GM13977 (cell line): ENCODE results near the gene ZNHIT2.

Experiments
- DNase-seq: peaks from one replicate; pipeline ENCODE4 v3.0.0; 2012; ENCODE audit warnings: low spot score
- CTCF ChIP-seq: IDR thresholded peaks from 2 replicates; pipeline ENCODE4 v1.5.1; 2012; ENCODE audit warnings: mild to moderate bottlenecking, control low read depth; ENCODE audit not compliant: insufficient read depth; ENCODE audit errors: extremely low read depth, missing control alignments
- in situ Hi-C: fragments of 300-500 bp; cut with MboI; formaldehyde crosslinking; loops from one replicate; pipeline ENCODE4 v1.12.0; 2022; ENCODE audit warnings: low sequenced_read_pairs, low pct_unique_long_range_greater_than_20kb, mixed read lengths, inconsistent platforms; ENCODE audit not compliant: unreplicated experiment

The ZNHIT2 gene

GRCh38 chr11:65131895-65132237 is 14.4 kb upstream of the ZNHIT2 start:
- no peak for TF ChIP-seq CTCF
- no peak for DNase-seq
- in situ Hi-C loops: no loop called here

DNA sequence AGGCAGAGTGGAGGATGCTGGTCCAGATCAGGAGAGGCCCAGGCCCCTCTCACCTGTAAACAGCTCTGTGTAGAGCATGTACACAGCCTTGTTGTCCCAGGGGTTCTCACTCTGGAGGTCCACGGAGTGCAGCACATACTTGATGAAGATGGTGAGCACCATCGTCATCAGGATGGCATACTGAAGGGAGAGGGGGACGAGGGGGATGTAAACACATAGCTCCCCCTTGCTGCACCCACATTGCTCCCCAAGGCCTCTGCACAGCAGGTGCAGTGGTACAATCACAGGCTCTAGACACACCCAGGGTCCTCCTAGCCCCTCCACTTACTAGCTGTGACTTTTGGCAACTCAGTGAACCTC is 13.9 kb upstream of the ZNHIT2 start:
- in situ Hi-C loops: no loop called here
- no peak for TF ChIP-seq CTCF
- DNase-seq: no peak

DNA sequence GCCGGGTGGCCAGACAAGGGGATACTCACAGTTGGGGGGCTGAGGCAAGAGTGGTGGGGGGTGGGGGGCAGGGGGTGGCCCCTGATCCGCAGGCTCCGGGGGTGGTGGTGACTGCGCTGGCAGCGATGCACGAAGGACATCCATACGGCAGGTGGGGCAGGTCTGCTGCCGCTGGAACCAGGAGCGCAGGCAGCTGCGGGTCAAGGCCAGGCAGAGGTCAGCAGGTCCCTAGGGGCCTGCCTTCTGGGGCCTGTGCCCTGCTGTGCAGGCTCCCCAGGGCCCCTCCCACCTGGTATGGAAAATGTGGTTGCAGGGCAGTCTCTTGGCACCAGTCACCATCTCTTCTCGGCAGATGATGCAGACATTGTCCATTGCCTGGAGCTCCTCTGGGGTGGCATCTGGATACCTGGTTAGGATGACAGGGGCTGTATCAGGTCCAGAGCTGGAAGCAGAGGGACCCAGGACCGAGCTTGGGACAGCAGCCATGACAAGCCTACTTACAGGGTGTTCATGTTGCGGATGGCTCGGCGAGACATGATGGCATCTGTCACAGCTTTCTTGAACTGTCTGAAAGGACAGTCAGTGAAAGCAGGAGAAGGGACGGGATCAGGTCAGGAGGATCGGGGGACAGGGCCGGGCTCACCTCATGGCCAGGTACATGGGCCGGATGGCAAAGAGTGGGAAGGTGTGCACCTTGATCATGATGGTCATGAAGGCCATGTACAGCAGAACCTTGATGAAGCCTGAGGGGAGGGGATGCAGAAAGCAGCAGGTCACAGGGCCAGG is 13.3 kb upstream of the ZNHIT2 start:
- DNase-seq: no peak
- no peak for TF ChIP-seq CTCF
- in situ Hi-C loops: no loop called here

- no peak for DNase-seq
- in situ Hi-C loops: no loop called here
These were observed 12.3 kb upstream of the ZNHIT2 start for GRCh38 chr11:65129649-65130441.

DNA sequence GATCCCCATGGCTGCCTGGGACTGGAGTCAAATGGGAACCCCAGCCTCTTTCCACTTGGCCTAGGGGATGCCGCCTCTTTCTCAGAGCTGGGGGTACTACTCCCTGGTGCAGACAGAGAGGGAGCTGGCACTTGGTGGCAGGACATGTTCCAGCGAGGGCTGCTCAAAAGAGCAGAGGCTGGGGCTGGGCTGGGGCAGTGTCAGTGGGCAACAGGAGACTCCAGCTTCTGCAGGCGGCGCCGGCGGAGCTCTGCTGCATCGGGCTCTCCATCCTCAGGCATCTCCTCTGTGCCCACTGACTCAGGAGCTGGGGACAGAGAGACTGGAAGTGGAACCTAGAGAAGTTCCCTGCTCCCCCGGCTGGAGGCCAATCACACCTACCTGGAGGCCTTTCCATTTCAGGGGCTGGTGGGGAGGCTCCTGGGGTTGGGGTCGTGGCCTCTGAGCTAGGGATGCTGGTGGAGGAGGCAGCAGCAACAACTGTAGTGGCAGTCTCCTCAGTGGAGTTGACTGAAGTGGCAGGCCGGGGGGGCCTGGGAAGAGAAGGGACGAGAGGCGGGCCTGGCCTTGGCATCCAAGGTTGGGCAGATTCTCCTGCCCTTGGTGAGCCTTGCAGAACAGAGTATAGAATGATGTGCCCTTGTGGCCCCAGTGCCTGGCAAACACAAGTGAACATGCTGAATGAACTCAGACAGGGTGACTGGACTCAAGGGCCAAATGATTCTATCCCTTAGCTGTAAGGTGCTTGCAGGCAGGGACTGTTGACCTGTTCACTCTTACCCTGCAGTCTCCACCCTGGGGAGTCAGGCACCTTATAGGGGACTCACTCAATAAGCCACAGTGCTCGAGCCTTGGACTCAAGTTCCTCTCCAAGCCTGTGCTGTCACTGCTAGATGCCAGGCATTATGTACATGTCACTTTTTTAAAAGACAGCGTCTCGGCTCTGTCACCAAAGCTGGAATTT is 11.0 kb upstream of the ZNHIT2 start:
- no peak for DNase-seq
- no peak for TF ChIP-seq CTCF
- in situ Hi-C loops: no loop called here

More at GRCh38 chr11:65129649-65130441, 12.3 kb upstream of the ZNHIT2 start:
- TF ChIP-seq CTCF: no peak

DNA sequence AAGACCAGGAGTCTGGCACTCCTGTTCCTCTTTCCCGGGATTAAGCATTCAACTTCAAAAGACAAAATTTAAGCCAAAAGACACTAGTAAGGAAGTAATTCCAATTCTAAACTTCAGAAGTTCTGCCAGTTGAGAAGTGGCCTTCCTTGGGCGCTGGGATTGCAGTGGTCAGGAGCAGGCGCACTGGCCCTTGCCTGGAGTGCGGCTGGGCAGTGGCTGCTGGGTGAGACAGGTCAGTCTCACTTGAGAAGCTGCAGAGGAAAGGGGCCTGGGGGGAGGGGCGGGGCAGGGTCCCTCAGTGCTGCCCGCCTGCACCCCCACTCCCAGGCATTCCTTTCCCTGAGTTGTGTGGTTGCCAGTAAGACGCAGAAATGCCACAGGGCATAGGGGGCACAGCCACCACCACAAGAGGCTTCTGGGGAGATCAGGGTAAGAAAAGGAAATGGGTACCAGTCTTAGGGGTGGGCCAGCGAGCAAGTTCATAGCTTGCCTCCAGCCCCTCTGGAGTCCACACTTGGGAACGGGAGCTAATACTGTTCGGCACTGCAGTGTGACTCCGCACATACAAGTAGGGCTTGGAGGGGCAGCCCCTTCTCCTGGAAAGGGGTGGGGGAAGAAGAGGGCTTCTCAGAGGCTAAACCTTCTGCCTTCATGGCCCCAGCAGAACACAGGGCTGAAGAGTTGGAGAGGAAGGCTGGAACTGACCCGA is 10.1 kb upstream of the ZNHIT2 start:
- TF ChIP-seq CTCF: no peak
- no peak for DNase-seq
- in situ Hi-C loops: no loop called here
